Smooth muscle cell (in vitro differentiated cells): Measurements from ENCODE around the gene HSD17B14. TPM values are rescaled to one million over a fixed set of nuclear protein-coding genes. Genes with fewer than 3 reads are reported as not detected.
"Not testable (repeated sequence)": the region's sequence is repeated elsewhere in the genome, so short reads cannot be mapped to it uniquely, and the experiment has no call there.

ENCODE experiments used
- DNase-seq: peaks from one replicate; lab custom pipeline; 2025; ENCODE audit not compliant: unreplicated experiment; lab: John Stamatoyannopoulos, UW
- H2AFZ ChIP-seq: fragments of 200-600 bp; sonication (generic); 2 replicates; pipeline ENCODE4 v1.6.0; 2016; ENCODE audit warnings: antibody characterized with exemption, low read depth, mild to moderate bottlenecking
- H3F3A ChIP-seq: fragments of 200-600 bp; sonication (generic); 2 replicates; pipeline ENCODE4 v1.6.0; 2017; ENCODE audit warnings: antibody characterized with exemption, low read depth
- H3K27ac ChIP-seq: fragments of 200-600 bp; sonication (generic); 2 replicates; pipeline ENCODE4 v1.5.1; 2016; ENCODE audit warnings: low read depth, mild to moderate bottlenecking
- H3K27me3 ChIP-seq: fragments of 200-600 bp; sonication (generic); 2 replicates; pipeline ENCODE4 v1.6.1; 2016; ENCODE audit warnings: low read depth, mild to moderate bottlenecking
- H3K36me3 ChIP-seq: fragments of 200-600 bp; sonication (generic); 2 replicates; pipeline ENCODE4 v1.5.1; 2016; ENCODE audit warnings: low read depth
- H3K4me1 ChIP-seq: fragments of 200-600 bp; sonication (generic); 2 replicates; pipeline ENCODE4 v1.5.1; 2016; ENCODE audit warnings: low read depth
- H3K4me2 ChIP-seq: fragments of 200-600 bp; sonication (generic); 2 replicates; pipeline ENCODE4 v1.6.0; 2016; ENCODE audit warnings: mild to moderate bottlenecking
- H3K4me3 ChIP-seq: fragments of 200-600 bp; sonication (generic); 2 replicates; pipeline ENCODE4 v1.5.1; 2016; ENCODE audit warnings: mild to moderate bottlenecking
- H3K79me2 ChIP-seq: fragments of 200-600 bp; sonication (generic); 2 replicates; pipeline ENCODE4 v1.6.0; 2016; ENCODE audit warnings: low read depth, mild to moderate bottlenecking
- H3K9ac ChIP-seq: fragments of 200-600 bp; sonication (generic); 2 replicates; pipeline ENCODE4 v1.6.0; 2016; ENCODE audit warnings: low read depth
- H3K9me3 ChIP-seq: fragments of 200-600 bp; sonication (generic); replicated peaks from 2 replicates; pipeline ENCODE4 v1.5.1; 2016; ENCODE audit warnings: low read depth
- H4K20me1 ChIP-seq: fragments of 200-600 bp; sonication (generic); 2 replicates; pipeline ENCODE4 v1.6.0; 2016; ENCODE audit warnings: low read depth
- WGBS: methylation state at CpG from one replicate; pipeline ENCODE4 v1.1.7; 2016; ENCODE audit warnings: low lambda C conversion rate; 5-methylcytosine and 5-hydroxymethylcytosine counted together
- polyA plus RNA-seq: library from polyadenylated mRNA; unstranded; fragments of >200 nt; fragmentation: Nextera tagmentation; extraction: Ambion mirVana; gene quantifications from 2 replicates; pipeline ENCODE4 v1.2.1, GENCODE V29; 2016
- total RNA-seq: library from RNA; depleted of rRNA; stranded (reverse); fragments of >200 nt; gene quantifications from 2 replicates; pipeline ENCODE4 v1.2.3, GENCODE V29; 2014
- TF ChIP-seq, protein P1 (sequence below): fragments of 200-600 bp; sonication (generic); IDR thresholded peaks from 2 replicates; pipeline ENCODE4 v1.5.1; 2017; ENCODE audit warnings: borderline replicate concordance, mild to moderate bottlenecking, antibody characterized with exemption; ENCODE audit not compliant: insufficient read depth, poor library complexity, severe bottlenecking

HSD17B14 gene
- total and polyA plus RNA-seq, 2 experiments from 2014 or later: 16.4 to 19.3 TPM

DNA sequence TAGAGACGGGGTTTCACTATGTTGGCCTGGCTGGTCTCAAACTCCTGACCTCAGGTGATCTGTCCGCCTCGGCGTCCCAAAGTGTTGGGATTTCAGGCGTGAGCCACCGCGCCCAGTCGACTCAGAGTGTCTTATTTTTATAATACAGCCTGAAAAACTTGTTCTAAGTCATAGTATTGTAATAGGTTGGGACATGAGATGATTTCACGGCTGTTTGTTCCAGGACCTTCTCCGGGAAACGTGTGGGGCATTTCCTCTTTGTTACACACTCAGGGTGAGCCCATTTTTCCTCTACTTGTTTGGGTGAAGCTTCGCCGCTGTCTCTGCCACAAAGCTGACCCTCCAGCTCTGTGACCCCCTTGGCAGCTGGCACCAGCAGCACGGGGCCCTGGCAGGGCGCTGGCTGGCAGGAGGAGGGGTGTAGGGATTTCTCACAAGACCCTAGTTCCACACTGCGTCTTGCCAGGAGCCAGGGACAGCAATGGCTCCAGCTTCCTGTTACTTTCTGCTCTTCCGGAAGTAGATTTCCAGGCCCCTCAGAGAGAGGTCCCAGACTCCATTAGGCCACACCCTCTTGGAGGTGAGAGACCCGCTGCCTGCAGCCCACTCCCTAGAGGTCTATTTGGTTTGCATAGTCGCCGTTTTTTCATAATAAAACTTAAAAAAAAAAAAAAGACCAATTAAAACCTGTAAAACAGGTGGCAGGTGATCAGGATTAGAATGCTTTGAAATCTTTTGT lies 65.4 kb downstream of the HSD17B14 start:
- Histone ChIP-seq H3K9me3 (no peaks in the 10 kb centered on the region), H3K79me2 (no peaks in the 10 kb centered on the region), H3K9ac (no peak overlapping the region), H3K4me2 (no peak overlapping the region), H3K4me1 (no peaks in the 10 kb centered on the region), H3F3A (peaks cover 8% of the 10 kb centered on the region), H2AFZ (no peak overlapping the region), H3K36me3 (no peaks in the 10 kb centered on the region), H3K27ac (peak overlapping the region; percentile 44), H4K20me1 (no peaks in the 10 kb centered on the region), H3K27me3 (no peaks in the 10 kb centered on the region), H3K4me3 (no peak overlapping the region)
- TF ChIP-seq, protein P1, sequence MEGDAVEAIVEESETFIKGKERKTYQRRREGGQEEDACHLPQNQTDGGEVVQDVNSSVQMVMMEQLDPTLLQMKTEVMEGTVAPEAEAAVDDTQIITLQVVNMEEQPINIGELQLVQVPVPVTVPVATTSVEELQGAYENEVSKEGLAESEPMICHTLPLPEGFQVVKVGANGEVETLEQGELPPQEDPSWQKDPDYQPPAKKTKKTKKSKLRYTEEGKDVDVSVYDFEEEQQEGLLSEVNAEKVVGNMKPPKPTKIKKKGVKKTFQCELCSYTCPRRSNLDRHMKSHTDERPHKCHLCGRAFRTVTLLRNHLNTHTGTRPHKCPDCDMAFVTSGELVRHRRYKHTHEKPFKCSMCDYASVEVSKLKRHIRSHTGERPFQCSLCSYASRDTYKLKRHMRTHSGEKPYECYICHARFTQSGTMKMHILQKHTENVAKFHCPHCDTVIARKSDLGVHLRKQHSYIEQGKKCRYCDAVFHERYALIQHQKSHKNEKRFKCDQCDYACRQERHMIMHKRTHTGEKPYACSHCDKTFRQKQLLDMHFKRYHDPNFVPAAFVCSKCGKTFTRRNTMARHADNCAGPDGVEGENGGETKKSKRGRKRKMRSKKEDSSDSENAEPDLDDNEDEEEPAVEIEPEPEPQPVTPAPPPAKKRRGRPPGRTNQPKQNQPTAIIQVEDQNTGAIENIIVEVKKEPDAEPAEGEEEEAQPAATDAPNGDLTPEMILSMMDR: no peak
- 89% methylated on average over 20 of the region's 20 CpGs for WGBS
- no peak for DNase-seq

DNA sequence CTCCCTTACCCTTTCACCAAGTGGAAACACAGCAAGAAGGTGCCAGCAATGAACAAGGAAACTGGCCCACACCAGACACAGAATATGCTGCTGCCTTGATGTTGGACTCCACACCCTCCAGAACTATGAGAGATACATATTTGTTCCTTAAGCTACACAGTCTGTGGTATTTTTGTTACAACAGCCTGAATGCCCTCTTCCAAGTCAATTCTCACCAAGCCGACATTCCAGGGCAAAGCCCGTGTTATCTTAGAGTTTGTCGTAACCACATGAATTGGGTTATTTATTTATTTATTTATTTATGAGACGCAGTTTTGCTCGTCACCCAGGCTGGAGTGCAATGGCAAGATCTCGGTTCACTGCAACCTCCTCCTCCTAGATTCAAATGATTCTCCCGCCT lies 66.0 kb downstream of the HSD17B14 start:
- DNase-seq: no peak
- Histone ChIP-seq H2AFZ (no peak overlapping the region), H3K9ac (no peak overlapping the region), H3K27ac (peak overlapping the region; percentile 44), H3F3A (peaks cover 8% of the 10 kb centered on the region), H3K79me2 (no peaks in the 10 kb centered on the region), H3K4me3 (no peak overlapping the region), H4K20me1 (no peaks in the 10 kb centered on the region), H3K36me3 (no peaks in the 10 kb centered on the region), H3K9me3 (no peaks in the 10 kb centered on the region), H3K27me3 (no peaks in the 10 kb centered on the region), H3K4me1 (no peaks in the 10 kb centered on the region), H3K4me2 (no peak overlapping the region)
- TF ChIP-seq, protein P1: no peak
- WGBS: 28% methylated on average over 7 of the region's 7 CpGs

DNA sequence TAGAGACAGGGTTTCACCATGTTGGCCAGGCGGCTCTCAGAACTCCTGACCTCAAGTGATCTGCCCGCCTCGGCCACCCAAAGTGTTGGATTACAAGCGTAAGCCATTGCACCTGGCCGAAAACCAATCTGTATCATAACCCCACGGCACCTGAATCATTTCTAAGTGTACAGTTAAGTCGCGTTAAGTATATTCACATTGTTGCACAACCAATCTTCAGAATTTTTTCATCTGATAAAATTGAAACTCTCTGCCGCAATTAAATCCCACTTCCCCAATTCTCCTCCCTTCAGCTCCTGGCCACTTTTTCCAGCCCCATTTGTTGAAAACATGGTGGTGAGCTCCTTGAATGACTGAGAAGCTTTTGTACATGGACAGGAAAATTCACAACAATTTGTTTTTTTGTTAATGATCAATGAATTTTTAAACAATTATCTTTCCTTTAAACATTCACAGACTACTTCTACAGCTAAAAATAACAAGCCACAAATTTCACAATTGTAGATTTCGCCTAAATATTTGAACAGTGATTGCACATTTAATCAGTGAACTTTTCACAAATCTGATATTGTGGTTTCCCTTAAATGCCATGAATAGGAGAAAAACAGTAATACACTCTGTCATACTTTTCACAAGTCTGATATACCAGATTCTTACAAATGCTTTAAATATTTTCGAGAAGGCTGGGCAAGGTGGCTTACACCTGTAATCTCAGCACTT lies 67.1 kb downstream of the HSD17B14 start:
- Histone ChIP-seq H2AFZ (no peak overlapping the region), H3K4me2 (no peak overlapping the region), H3K4me1 (no peaks in the 10 kb centered on the region), H4K20me1 (no peaks in the 10 kb centered on the region), H3K4me3 (no peak overlapping the region), H3K27ac (no peak overlapping the region), H3F3A (peaks cover 6% of the 10 kb centered on the region), H3K36me3 (no peaks in the 10 kb centered on the region), H3K9ac (no peak overlapping the region), H3K79me2 (no peaks in the 10 kb centered on the region), H3K9me3 (no peaks in the 10 kb centered on the region), H3K27me3 (no peaks in the 10 kb centered on the region)
- 91% methylated on average over 11 of the region's 11 CpGs for WGBS
- TF ChIP-seq, protein P1: no peak
- DNase-seq: no peak

DNA sequence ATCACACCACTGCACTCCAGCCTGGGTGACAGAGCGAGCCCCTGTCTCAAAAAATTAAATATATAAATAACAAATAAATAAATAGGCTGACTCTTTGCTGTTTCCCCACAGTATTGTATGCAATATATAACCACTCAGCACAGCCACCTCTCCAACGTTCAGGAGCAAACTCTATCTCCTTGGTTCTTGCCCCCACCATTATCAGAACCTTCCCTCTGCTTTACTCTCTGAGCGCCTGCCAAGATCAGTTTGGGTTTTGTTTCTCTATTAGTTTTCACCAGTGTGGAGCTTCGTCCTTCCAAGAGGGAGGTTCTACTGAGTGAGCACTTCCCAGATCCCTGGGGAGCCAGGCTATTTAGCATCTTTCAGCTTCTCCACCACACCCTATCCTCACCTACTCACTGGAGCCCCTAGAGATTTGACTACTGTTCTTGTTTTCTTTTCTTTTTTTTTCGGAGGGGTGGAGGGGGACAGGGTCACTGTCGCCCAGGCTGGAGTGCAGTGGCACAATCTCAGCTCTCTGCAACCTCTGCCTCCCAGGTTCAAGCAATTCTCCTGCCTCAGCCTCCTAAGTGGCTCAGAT lies 68.0 kb downstream of the HSD17B14 start:
- H3K9ac ChIP-seq, H2AFZ ChIP-seq, H3K27ac ChIP-seq, H3K4me2 ChIP-seq, H3K4me1 ChIP-seq, H4K20me1 ChIP-seq, H3K4me3 ChIP-seq, H3K27me3 ChIP-seq, H3K9me3 ChIP-seq, DNase-seq, H3F3A ChIP-seq, H3K79me2 ChIP-seq, H3K36me3 ChIP-seq: not testable (repeated sequence)
- WGBS: 53% methylated on average over 6 of the region's 6 CpGs

DNA sequence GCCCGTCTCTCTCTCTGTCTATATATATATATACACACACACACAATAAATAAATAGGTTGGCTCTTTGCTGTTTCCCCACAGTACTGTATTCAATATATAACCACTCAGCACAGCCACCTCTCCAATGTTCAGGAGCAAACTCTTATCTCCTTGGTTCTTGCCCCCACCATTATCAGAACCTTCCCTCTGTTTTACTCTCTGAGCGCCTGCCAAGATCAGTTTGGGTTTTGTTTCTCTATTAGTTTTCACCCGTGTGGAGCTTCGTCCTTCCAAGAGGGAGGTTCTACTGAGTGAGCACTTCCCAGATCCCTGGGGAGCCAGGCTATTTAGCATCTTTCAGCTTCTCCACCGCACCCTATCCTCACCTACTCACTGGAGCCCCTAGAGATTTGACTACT lies 70.5 kb downstream of the HSD17B14 start:
- not testable (repeated sequence) for H3K4me1 ChIP-seq, H3K4me3 ChIP-seq, H3K9me3 ChIP-seq, DNase-seq, H3K9ac ChIP-seq, H2AFZ ChIP-seq, H3F3A ChIP-seq, H3K79me2 ChIP-seq, H4K20me1 ChIP-seq, H3K36me3 ChIP-seq, H3K4me2 ChIP-seq, H3K27ac ChIP-seq
- peaks cover 17% of the 10 kb centered on the region for H3K27me3 ChIP-seq
- WGBS: 68% methylated on average over 5 of the region's 5 CpGs
